ENCODE data around the gene TRABD2A.

GRCh38 chr2:84888401-84889276 lies 7.8 kb upstream of the TRABD2A start:
- TF ChIP-seq CTCF (IDR thresholded peaks at IDR 0.05; ENCODE audit: low read depth, low read length): no peak
- peak; percentile 19 for TF ChIP-seq POLR2A (IDR thresholded peaks at IDR 0.05; ENCODE audit: extremely low read depth, insufficient read length)
- TF ChIP-seq MAX (IDR thresholded peaks at IDR 0.05; ENCODE audit: low read depth, low read length): peak; percentile 40; the same call in 1 of the 2 replicates
- TF ChIP-seq MYC (IDR thresholded peaks at IDR 0.05; ENCODE audit: low read depth, low read length): peak; percentile 53; the same call in 1 of the 2 replicates
